ENCODE results near the gene DAZAP1.
"Not testable (repeated sequence)": the region's sequence is repeated elsewhere in the genome, so short reads cannot be mapped to it uniquely, and the experiment has no call there.

DAZAP1 gene

DNA sequence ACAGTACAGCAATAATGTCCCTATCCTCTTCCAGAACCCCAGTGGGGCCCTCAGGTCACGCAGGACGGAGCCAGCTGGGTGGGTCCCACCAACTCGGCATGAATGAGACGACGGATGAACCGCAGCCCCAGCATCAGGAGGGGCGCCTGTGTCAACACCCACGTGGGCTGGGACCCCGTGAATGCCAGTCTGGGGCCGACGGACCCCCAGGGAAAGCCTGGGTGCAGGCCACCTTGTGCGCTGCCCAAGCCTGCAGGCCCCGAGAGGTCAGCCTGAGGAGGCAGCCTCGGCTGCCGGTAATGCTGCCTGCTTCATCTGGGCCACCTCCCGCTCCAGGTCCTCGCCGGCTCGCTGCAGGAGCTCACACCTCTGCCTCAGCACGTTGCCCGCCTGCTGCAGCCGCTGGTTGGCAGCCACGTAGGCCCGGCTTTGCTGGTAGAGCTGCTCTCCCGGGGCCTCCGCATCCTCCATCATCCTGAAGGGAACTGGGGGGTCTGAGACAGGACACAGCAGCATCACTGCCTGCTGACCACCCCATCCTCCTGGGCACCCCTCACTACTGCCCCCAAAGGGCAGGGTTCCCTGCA, 67.5 kb downstream of the DAZAP1 start:
- DNase-seq: no peak

DNA sequence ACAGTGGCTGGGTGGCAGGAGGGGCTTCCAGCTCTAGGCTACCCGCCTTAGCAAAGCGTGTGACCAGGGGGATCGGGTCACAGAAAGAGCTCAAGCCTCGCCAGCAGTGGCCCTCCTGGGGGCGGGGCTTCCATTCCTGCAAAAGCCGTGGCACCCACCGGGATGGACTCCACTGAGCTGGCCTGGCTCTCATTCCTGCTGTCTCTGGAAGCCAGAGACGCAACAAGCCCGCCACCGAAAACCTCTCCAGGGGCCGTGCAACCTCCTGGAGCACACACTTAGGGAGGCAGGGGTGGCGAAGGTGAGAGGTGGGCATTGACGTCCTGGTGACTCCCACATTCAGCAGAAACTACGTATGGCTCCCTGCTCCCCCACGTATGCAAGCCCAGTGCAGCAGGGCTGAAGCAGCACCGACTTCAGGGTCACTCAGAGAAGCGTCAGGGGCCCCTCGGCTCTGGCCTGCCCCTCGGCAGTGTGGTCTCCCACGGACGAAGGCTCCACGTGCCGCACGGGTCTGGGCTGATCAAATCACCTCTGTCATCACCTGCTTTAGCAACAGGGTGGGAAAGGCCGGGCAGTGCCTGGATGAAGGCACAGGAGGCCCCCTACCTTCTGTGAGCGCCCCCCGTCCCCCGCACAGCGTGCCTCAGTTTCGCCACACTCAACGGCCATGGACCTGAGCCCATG, 68.5 kb downstream of the DAZAP1 start:
- DNase-seq: no peak

DNA sequence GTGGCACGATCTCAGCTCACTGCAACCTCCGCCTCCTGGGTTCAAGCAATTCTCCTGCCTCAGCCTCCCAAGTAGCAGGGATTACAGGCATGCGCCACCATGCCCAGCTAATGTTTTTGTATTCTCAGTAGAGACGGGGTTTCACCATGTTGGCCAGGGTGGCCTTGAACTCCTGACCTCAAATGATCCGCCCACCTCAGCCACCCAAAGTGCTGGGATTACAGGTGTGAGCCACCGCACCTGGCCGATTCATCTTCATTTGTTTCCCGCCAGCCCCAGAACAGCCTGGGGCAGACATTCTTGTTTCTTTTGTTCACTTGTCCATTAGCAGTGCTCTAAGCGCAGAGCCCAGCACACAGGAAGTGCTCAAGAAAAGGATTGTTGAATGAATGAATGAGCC, 69.7 kb downstream of the DAZAP1 start:
- not testable (repeated sequence) for DNase-seq

DNA sequence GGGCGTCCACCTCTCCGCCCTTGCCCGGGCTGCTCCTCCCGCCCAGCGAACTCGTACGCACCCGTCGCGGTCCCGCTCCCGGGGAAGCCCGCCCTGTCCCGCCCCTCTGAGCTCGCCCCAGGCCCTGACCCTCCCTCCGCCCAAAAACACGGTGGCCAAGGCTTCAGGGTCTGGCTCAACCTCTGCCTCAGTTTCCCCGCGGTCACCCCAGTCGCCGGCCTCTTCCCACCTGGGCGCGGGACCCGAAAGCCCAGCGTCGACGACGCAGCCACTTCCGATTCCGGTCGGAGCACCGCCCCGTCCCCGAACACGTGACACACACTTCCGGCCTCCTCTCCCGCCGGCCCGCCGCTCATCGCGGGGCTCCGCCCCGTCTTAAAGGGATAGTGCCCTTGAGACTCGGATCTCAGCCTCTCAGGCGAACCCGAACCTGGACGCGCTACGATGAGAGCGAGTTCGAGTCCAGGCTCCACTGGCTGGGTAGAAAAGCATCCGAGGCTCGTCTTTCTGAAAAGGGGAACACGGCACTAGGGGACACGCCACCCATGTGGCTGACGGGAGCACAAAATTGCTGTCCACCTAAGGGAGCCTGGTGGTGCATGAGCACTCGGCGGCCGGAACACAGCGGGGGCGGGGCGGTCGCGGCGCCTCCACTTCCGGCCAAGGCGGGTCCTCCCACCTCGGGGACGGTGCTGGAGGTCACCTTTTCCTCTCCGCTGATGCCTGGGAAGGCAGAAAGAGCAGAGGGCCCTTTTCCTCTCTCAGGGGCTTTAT, 71.7 kb downstream of the DAZAP1 start, which contains the start of gene C19orf25:
TSS of gene C19orf25 (minus strand) at position 282 of the 774 bp plus-strand sequence. CDS start 312 bp downstream, outside the sequence.
- DNase-seq: peak; percentile 44

DNA sequence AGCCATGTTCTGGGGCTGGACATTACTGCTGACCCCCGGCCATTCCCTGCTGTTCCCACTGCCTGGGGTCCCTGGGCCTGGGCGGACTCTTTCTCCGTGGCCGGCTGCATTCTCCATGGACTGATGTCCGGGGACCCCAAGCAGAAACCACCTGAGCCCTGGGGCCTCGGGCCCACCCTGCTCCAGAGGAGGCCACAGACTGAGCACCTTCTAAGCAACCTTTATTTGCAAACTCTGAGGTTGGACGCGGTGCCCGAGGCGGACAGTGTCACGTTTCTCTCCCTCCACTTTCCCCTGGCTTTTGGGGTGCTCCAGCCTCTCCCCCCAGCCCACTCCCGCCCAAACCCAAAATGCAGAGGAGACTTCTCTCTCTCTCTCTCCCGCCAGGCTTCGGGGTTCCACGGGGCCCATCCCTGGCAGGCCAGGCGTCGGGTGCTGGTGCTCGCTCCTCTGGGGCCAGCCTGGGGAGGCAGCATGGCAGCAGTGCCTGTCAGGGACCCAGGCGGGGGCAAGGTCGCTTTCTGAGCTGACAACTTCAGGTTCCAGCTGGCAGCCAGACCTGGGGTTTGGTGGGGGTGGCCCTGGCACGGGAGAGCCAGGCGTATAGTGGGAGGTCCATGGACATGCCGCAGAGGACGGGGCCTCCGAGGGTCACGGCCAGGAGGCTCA, 74.0 kb downstream of the DAZAP1 start:
- DNase-seq: no peak

DNA sequence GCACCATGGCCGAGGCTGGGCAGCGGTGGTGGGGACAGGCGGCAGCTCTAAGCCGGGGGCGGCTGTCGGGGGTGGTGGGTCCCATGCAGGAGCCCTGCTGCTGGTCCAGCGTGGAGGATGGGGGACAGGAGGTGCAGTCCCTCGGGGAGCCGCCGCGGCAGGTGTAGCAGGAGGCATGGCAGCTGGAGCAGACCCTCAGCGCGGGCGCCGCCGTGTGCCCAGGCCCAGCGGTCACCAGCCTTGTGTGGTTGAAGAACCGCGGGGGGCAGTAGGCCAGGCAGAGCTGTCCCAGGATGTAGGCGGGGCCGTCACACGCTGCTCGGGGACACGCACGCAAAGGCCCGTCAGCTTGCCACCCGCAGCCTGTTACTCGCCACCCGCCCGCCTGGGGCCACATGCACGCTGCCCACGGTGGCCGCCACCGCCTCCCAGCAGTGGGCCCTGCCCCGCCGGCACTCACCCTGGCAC, 74.5 kb downstream of the DAZAP1 start:
- no peak for DNase-seq

DNA sequence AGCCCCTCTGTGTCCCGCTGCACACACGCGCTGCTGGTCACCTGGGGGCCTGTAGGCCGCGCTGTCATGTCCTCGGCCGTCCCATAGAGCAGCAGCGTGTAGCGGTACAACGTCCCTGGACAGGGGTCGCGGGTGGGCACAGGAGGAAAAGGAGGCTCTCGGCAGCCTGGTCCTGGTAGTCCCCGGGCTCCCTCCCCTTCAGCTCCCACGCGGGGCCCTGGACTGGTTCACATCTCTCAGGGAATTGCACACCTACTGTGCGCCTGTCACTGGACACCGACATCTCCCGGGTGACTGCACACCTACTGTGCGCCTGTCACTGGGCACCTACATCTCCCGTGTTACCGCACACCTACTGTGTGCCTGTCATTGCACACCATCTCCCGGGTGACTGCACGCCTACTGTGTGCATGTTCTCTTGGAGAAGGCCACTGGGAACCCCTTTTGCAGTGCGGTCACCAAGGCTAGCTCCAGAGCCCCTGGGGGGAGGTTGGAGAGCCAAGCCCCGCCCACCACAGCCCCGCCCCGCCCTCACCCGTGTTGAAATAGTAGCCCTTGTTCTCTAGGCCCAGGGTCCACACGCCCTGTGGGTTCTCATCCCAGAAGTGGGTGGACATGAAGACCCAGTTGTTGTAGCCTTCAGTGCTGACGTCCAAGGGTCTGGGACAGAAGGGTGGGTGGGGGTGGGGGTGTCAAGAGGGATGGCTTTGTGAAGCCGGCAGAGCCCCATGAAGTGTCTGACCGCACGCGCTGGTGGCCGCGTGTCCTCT, 75.2 kb downstream of the DAZAP1 start:
- no peak for DNase-seq

DNA sequence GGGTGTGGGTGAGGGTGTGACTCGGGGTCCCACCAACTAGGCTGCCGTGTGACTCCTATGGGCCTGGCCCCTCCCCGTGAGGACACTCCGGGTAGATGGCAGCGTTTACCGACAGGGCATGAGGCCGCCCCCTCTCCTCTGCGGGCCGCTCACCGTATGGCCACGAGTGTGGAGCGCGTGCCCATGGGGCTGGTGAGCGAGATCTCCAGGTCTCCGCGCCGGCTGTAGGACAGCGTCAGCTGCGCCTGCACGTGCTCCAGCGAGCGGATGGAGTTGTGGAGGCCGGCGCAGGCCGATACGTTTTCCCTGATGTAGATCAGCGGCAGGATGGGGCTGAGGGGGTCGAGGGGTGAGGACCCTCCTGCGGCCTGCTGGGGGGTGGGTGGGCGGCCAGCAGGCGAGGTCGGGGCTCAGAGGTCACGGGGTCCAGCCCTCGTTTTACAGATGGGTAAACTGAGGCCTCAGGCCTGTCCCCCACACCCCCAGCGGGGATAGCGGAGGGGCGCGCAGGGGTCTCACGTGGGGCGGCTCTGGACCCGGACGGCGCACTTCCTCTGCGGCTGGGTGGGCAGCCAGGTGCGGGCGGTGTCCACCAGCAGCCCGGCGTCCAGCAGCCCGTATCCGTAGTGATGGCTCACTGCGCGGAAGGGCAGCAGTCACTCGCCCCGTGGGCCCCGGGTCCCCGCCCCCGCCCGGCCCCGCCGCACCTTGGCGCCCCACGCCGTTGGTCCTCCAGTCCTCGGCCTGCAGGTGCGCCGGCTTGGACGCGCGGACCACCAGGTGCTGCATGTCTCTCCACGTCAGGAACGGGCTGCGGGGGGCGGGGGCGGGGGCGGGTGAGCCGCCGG, 76.0 kb downstream of the DAZAP1 start:
- DNase-seq: no peak

DNA sequence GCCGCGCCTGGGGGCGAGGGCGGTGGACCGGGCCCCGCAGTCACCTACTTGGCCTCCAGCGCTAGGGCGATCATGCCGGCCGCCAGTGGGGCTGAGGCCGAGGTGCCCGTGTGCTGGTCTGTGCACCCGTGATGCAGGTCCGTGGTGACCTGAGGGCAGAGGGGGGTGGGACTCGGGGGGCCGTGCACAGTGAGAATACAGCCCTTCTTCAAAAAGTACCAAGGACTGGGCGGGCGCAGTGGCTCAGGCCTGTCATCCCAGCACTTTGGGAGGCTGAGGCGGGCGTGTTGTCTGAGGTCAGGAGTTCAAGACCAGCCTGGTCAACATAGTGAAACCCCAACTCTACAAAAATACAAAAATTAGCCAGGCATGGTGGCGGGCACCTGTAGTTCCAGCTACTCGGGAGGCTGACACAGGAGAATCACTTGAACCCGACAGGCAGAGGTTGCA, 76.6 kb downstream of the DAZAP1 start:
- no peak for DNase-seq

Measured in SIG-M5 (cell line).